Immature natural killer cell (primary cell): ENCODE results near the gene FGFR2. TPM values are rescaled to one million over a fixed set of nuclear protein-coding genes. Genes with fewer than 3 reads are reported as not detected.

Experiments
- DNase-seq, 3 donors: peaks; one replicate each; pipeline ENCODE4 v3.0.0; 2022; ENCODE audit warnings: mixed read lengths in 1 of 3
- H3K27ac Mint-ChIP-seq, 6 donors: one replicate each; pipeline ENCODE4 v1.8.0; 2020; ENCODE audit warnings: mixed read lengths in 6 of 6, mild to moderate bottlenecking in 5 of 6, inconsistent platforms in 4 of 6, moderate library complexity in 3 of 6
- H3K27me3 Mint-ChIP-seq, 3 donors: one replicate each; pipeline ENCODE4 v1.8.0; 2020 to 2021; ENCODE audit warnings: low read depth in 3 of 3, mild to moderate bottlenecking in 3 of 3, mixed read lengths in 3 of 3, moderate library complexity in 3 of 3, inconsistent platforms in 1 of 3
- H3K36me3 Mint-ChIP-seq, 3 donors: one replicate each; pipeline ENCODE4 v1.8.0; 2020; ENCODE audit warnings: mixed read lengths in 3 of 3, inconsistent platforms in 2 of 3, mild to moderate bottlenecking in 2 of 3
- H3K4me1 Mint-ChIP-seq, 2 donors: one replicate each; pipeline ENCODE4 v1.8.0; 2020; ENCODE audit warnings: inconsistent platforms in 2 of 2, mild to moderate bottlenecking in 2 of 2, mixed read lengths in 2 of 2, moderate library complexity in 1 of 2
- H3K4me3 Mint-ChIP-seq, 5 donors: one replicate each; pipeline ENCODE4 v1.8.0; 2020; ENCODE audit warnings: mild to moderate bottlenecking in 5 of 5, mixed read lengths in 5 of 5, inconsistent platforms in 3 of 5, moderate library complexity in 3 of 5
- H3K9me3 Mint-ChIP-seq, 6 donors: one replicate each; pipeline ENCODE4 v1.8.0; 2020; ENCODE audit warnings: mild to moderate bottlenecking in 6 of 6, mixed read lengths in 6 of 6, inconsistent platforms in 4 of 6, moderate library complexity in 3 of 6
- polyA plus RNA-seq, 3 donors: library from polyadenylated mRNA; unstranded; fragments of 300-500 nt; fragmentation: Illumina TruSeq; gene quantifications; one replicate each; pipeline ENCODE4 v1.2.3, GENCODE V29; 2021

FGFR2 gene
- polyA plus RNA-seq, 3 donors from 2014 or later = not detected

GRCh38 chr10:121510201-121510771 is 88.0 kb downstream of the FGFR2 start:
- H3K27ac Mint-ChIP-seq = no peak overlapping the region
- H3K4me3 Mint-ChIP-seq = no peak overlapping the region
- H3K36me3 Mint-ChIP-seq = no peaks in the 10 kb centered on the region
- no peaks in the 10 kb centered on the region for H3K4me1 Mint-ChIP-seq
- peaks cover 0 to 4% (median 0%) of the 10 kb centered on the region in 6 donors for H3K9me3 Mint-ChIP-seq
- H3K27me3 Mint-ChIP-seq = peaks cover 0 to 8% (median 2%) of the 10 kb centered on the region in 3 donors
- DNase-seq = no peak

- H3K27me3 Mint-ChIP-seq = peaks cover 0 to 5% (median 2%) of the 10 kb centered on the region in 3 donors
- no peak for DNase-seq
- peaks cover 0 to 4% (median 0%) of the 10 kb centered on the region in 6 donors for H3K9me3 Mint-ChIP-seq
- H3K4me1 Mint-ChIP-seq = no peaks in the 10 kb centered on the region
- no peak overlapping the region for H3K4me3 Mint-ChIP-seq
- H3K36me3 Mint-ChIP-seq = no peaks in the 10 kb centered on the region
- H3K27ac Mint-ChIP-seq = no peak overlapping the region
Measured at GRCh38 chr10:121509796-121510195, 88.4 kb downstream of the FGFR2 start.

- Mint-ChIP-seq H3K4me1 (no peaks in the 10 kb centered on the region), H3K4me3 (no peak overlapping the region), H3K36me3 (no peaks in the 10 kb centered on the region), H3K27ac (no peak overlapping the region), H3K9me3 (peaks cover 0 to 2% (median 0%) of the 10 kb centered on the region in 6 donors), H3K27me3 (peaks cover 1 to 5% (median 3%) of the 10 kb centered on the region in 3 donors)
- DNase-seq = no peak
Measured at GRCh38 chr10:121509112-121509511, 89.1 kb downstream of the FGFR2 start.

GRCh38 chr10:121503587-121504051 is 94.6 kb downstream of the FGFR2 start:
- H3K27ac Mint-ChIP-seq = no peak overlapping the region
- no peaks in the 10 kb centered on the region for H3K4me1 Mint-ChIP-seq
- H3K27me3 Mint-ChIP-seq = peaks cover 0 to 4% (median 3%) of the 10 kb centered on the region in 3 donors

GRCh38 chr10:121501796-121502195 is 96.4 kb downstream of the FGFR2 start:
- no peak for DNase-seq

More at GRCh38 chr10:121503587-121504051, 94.6 kb downstream of the FGFR2 start:
- H3K4me3 Mint-ChIP-seq = no peak overlapping the region
- no peak for DNase-seq
- H3K9me3 Mint-ChIP-seq = no peaks in the 10 kb centered on the region
- no peaks in the 10 kb centered on the region for H3K36me3 Mint-ChIP-seq

GRCh38 chr10:121500701-121501332 is 97.4 kb downstream of the FGFR2 start:
- no peak for DNase-seq
- H3K27ac Mint-ChIP-seq = no peak overlapping the region
- H3K4me1 Mint-ChIP-seq = no peaks in the 10 kb centered on the region
- peaks cover 2 to 4% (median 3%) of the 10 kb centered on the region in 3 donors for H3K27me3 Mint-ChIP-seq
- H3K9me3 Mint-ChIP-seq = no peaks in the 10 kb centered on the region
- no peaks in the 10 kb centered on the region for H3K36me3 Mint-ChIP-seq
- H3K4me3 Mint-ChIP-seq = no peak overlapping the region

More at GRCh38 chr10:121501796-121502195, 96.4 kb downstream of the FGFR2 start:
- Mint-ChIP-seq H3K9me3 (no peaks in the 10 kb centered on the region), H3K36me3 (no peaks in the 10 kb centered on the region), H3K27me3 (peaks cover 2 to 4% (median 3%) of the 10 kb centered on the region in 3 donors), H3K4me3 (no peak overlapping the region), H3K4me1 (no peaks in the 10 kb centered on the region), H3K27ac (no peak overlapping the region)

- Mint-ChIP-seq H3K27me3 (peaks cover 2 to 7% (median 3%) of the 10 kb centered on the region in 3 donors), H3K27ac (no peak overlapping the region), H3K36me3 (no peaks in the 10 kb centered on the region), H3K9me3 (peaks cover 0 to 2% (median 0%) of the 10 kb centered on the region in 6 donors), H3K4me3 (no peak overlapping the region), H3K4me1 (no peaks in the 10 kb centered on the region)
- no peak for DNase-seq
Measured at GRCh38 chr10:121497513-121498470, 100.5 kb downstream of the FGFR2 start.

- H3K27ac Mint-ChIP-seq = no peak overlapping the region
- no peak for DNase-seq
- peaks cover 2 to 7% (median 2%) of the 10 kb centered on the region in 3 donors for H3K27me3 Mint-ChIP-seq
- H3K36me3 Mint-ChIP-seq = no peaks in the 10 kb centered on the region
- H3K9me3 Mint-ChIP-seq = peaks cover 0 to 3% (median 0%) of the 10 kb centered on the region in 6 donors
- no peaks in the 10 kb centered on the region for H3K4me1 Mint-ChIP-seq
- H3K4me3 Mint-ChIP-seq = no peak overlapping the region
Measured at GRCh38 chr10:121495719-121496118, 102.5 kb downstream of the FGFR2 start.

GRCh38 chr10:121494296-121494695 is 103.9 kb downstream of the FGFR2 start:
- Mint-ChIP-seq H3K36me3 (no peaks in the 10 kb centered on the region), H3K27ac (no peak overlapping the region), H3K27me3 (peaks cover 1 to 7% (median 2%) of the 10 kb centered on the region in 3 donors), H3K9me3 (peaks cover 0 to 3% (median 0%) of the 10 kb centered on the region in 6 donors), H3K4me3 (no peak overlapping the region), H3K4me1 (no peaks in the 10 kb centered on the region)
- DNase-seq = no peak

- peaks cover 0 to 3% (median 0%) of the 10 kb centered on the region in 6 donors for H3K9me3 Mint-ChIP-seq
- DNase-seq = no peak
- H3K27ac Mint-ChIP-seq = no peak overlapping the region
- no peaks in the 10 kb centered on the region for H3K36me3 Mint-ChIP-seq
- H3K27me3 Mint-ChIP-seq = peaks cover 1 to 7% (median 2%) of the 10 kb centered on the region in 3 donors
- no peak overlapping the region for H3K4me3 Mint-ChIP-seq
- H3K4me1 Mint-ChIP-seq = no peaks in the 10 kb centered on the region
Measured at GRCh38 chr10:121493521-121493920, 104.7 kb downstream of the FGFR2 start.

GRCh38 chr10:121490871-121491519 is 107.2 kb downstream of the FGFR2 start:
- Mint-ChIP-seq H3K27me3 (peaks cover 0 to 11% (median 0%) of the 10 kb centered on the region in 3 donors), H3K4me1 (no peaks in the 10 kb centered on the region), H3K36me3 (no peaks in the 10 kb centered on the region), H3K4me3 (no peak overlapping the region), H3K9me3 (peaks cover 0 to 3% (median 0%) of the 10 kb centered on the region in 6 donors), H3K27ac (no peak overlapping the region)
- no peak for DNase-seq

- no peak overlapping the region for H3K27ac Mint-ChIP-seq
- no peak overlapping the region for H3K4me3 Mint-ChIP-seq
- H3K36me3 Mint-ChIP-seq = no peaks in the 10 kb centered on the region
- no peaks in the 10 kb centered on the region for H3K4me1 Mint-ChIP-seq
- DNase-seq = no peak
- H3K27me3 Mint-ChIP-seq = peaks cover 0 to 4% (median 4%) of the 10 kb centered on the region in 3 donors
- no peaks in the 10 kb centered on the region for H3K9me3 Mint-ChIP-seq
Measured at GRCh38 chr10:121485436-121486139, 112.7 kb downstream of the FGFR2 start.

GRCh38 chr10:121484816-121485215 is 113.4 kb downstream of the FGFR2 start:
- no peaks in the 10 kb centered on the region for H3K4me1 Mint-ChIP-seq
- H3K4me3 Mint-ChIP-seq = no peak overlapping the region
- H3K36me3 Mint-ChIP-seq = no peaks in the 10 kb centered on the region
- no peak for DNase-seq
- H3K27ac Mint-ChIP-seq = no peak overlapping the region
- peaks cover 0 to 4% (median 4%) of the 10 kb centered on the region in 3 donors for H3K27me3 Mint-ChIP-seq
- H3K9me3 Mint-ChIP-seq = no peaks in the 10 kb centered on the region
